Left ventricle myocardium superior (tissue), 1 donor: ENCODE results near the gene CDK3. TPM values are rescaled to one million over a fixed set of nuclear protein-coding genes. Genes with fewer than 3 reads are reported as not detected.

Experiments
- ATAC-seq: fragments of 200-7000 bp; cut with Tn5 transposase; one replicate; pipeline ENCODE4 v1.9.1; 2020; ENCODE audit warnings: mild to moderate bottlenecking, moderate library complexity
- DNase-seq: peaks from one replicate; pipeline ENCODE4 v3.0.0-alpha.2; 2020
- intact Hi-C: fragments of 100-400 bp; cut with micrococcal nuclease; formaldehyde crosslinking; loops from one replicate; pipeline ENCODE4 v1.11.0; 2022
- total RNA-seq: library from RNA; stranded (reverse); fragmentation: NEBNext Ultra II Directional; extraction: Animal tissue kit (Norgen Biotek cat#: 25700); gene quantifications from one replicate; pipeline ENCODE4 v1.2.1, GENCODE V29; 2021
- donor health status: DM: no; HTN: yes; CAD: no; lungs with severe emphysema.

CDK3 gene
- total RNA-seq, 1 donor from 2014 or later = 2.6 TPM

DNA sequence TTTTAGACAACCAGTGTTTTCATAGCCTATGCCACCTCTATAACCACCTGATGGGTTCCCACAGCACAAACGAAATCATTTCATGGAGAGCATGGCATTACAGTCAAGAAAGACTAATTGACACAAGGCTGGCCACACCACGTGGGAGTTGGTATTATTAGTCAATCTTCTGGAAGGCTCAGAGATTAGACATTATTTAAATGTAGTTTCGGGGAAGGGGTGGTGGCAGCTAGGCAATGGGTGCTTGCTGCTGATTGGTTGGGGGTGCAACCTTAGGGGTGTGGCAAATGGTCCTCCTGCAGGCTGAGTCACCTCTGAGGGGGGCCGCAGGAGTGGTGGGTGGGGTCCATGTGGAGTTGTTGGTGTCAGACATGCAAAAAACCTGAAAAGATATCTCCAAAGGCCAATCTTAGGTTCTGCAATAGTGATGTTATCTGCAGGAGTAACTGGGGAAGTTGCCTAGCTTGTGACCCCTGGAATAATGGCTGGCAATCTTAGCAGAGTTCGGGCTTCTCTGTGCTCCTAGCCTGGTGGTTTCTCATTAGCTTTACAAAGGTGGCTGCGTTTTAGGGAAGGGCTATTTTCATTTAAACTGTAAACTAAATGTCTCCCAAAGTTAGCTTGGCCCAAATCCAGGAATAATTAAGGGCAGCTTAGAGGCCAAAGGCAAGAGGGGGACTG lies 17.0 kb upstream of the CDK3 start:
- intact Hi-C loops = no loop called here
- DNase-seq = no peak
- no peak for ATAC-seq

GRCh38 chr17:75985986-75986385 lies 14.7 kb upstream of the CDK3 start:
- intact Hi-C loops = no loop called here
- DNase-seq (no peak), ATAC-seq (no peak)

- DNase-seq (no peak), ATAC-seq (no peak)
- intact Hi-C loops = no loop called here
Observed at GRCh38 chr17:75987041-75987440, 13.6 kb upstream of the CDK3 start.

DNA sequence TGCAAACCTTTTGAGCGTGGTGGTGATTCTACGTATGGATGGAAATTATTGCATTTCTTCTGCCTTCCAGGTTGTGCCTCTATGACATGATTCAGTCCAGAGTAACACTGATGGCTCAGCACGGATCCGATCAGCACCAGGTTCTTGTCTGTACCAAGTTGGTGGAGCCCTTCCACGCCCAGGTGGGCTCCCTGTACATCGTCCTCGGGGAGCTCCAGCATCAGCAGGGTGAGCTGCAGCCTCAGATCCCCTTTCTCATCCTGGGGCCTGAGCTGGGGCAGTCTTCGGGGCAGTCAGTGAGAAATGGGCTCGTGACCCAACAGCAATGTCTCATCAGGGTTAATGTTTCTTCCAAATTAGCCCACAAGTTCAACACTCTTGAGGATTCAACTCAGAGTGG lies 9.3 kb upstream of the CDK3 start:
- DNase-seq (no peak), ATAC-seq (no peak)
- intact Hi-C loops = no loop called here

DNA sequence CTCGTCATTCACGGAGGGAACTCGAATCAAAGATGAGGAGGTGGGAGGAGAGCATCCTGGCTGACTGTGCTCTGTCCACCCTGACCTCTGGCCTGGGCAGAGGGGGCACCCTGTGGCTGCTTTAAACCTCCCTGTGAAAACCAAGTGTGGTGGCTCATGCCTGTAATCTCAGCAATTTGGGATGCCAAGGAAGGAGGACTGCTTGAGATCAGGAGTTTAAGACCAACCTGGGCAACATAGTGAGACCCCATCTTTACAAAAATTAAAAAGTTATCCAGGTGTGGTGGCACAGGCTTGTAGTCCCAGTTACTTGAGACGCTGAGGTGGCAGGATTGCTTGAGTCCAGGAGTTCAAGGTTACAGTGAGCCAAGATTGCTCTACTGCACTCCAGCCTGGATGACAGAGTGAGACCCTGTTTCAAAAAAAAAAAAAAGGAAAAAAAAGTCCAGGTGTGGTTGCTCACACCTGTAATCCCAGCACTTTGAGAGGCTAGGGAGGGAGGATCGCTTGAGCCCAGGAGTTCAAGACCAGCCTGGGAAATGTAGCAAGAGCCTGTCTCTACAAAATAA lies 5.8 kb upstream of the CDK3 start:
- ATAC-seq (no peak), DNase-seq (no peak)
- intact Hi-C loops = no loop called here

GRCh38 chr17:75995385-75995925 lies 5.2 kb upstream of the CDK3 start:
- DNase-seq (no peak), ATAC-seq (no peak)
- intact Hi-C loops = no loop called here

DNA sequence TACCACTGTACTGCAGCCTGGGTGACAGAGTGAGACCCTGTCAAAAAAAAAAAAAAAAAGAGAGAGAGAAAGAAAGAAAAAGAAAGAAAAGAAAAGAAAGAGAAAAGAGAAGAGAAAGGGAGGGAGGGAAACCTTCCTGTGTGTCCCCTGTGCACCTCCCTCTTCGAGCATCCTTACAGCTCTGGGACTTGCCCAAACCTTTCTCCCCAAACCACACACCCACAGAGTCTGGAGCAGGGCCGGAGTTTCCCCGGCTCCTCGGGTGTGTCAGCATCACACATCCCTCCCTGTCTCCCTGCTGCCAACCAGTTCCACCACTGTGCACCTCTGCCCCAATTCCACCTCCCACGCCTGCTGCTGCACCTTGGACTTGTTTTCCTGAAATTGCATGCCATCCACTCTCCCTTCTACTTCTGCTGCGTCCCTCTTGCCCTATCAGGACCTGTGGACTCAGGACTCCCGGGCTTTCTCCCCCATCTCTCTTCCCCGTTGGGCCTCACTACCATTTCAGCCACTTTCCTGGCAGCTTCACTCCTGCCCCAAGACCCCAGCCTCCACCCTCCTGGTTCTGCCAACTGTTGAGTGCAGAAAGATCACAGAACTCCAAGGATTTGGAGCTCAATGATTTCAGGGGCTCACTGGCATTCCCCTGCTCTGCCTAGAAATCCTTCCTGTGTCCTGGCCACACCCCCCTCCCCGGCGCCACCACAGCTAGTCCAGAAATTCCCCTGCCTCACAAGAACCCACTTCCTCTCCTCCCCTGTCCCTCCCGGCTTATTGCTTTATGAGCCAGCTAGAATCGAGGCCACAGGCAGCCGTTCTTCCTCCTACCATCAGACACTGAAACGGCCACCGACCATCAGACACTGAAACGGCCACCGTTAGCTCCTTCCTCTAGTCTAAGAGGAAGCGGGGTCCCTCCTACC lies 3.7 kb upstream of the CDK3 start:
- intact Hi-C loops = no loop called here
- peak; percentile 53 for ATAC-seq
- DNase-seq = no peak

DNA sequence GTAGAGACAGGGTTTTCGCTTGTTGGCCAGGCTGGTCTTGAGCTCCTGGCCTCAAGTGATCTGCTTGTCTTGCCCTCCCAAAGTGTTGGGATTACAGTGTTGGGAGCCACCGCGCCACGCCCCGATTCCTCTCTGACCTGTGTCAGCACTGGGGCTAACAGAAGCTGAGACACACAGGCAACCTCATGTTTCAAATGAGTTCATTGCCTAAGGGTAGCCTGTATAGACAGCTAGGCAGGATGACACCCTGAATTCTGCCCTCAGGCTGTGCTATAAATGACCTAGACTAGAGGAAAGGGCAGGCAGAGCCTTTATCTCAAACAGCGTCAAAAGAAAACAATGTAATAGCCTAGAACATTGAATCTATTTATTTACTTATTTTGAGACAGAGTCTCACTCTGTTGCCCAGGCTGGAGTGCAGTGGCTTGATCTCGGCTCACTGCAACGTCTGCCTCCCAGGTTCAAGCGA lies 2.3 kb upstream of the CDK3 start:
- ATAC-seq (no peak), DNase-seq (no peak)
- intact Hi-C loops = no loop called here

DNA sequence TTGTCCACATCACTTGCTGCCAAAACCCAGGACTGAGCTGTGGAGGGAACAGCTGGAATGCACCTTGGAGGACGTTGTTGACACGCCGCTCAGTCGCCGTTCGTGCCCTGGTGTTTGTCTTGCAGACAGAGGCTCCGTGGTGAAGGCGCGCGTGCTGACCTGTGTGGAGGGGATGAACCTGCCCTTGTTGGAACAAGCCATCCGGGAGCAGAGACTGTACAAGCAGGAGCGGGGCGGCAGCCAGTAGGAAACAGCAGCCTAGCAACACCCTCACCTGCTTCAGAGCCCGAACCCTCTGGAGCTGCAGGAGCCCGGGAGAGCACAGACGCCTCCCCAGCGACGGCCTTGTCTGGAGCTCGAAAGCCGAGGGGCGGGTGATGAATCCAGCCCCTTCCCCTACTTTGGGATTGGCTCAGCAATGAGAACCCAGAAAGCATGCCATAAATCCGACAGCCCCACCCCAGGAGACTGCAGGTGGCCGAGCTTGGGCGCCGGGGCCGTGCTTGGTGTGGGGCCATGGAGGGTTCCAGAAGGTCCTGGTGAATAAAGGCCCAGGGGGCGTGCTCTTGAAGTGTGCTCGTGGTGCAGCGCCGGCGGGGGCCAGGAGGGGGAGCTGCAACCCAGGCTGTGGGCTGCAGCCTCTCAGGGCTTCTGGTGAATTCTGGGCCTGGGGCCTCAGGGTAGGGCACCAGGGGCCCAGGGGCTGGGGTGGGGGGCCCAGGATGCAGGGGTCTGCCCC lies 470 bp upstream of the CDK3 start:
- intact Hi-C loops = loop anchor here (10.0 kb wide), 1 partner anchor 95 kb away; the partner anchor contains the start of gene MRPL38
- peak; percentile 18 for ATAC-seq
- DNase-seq = peak; percentile 55

DNA sequence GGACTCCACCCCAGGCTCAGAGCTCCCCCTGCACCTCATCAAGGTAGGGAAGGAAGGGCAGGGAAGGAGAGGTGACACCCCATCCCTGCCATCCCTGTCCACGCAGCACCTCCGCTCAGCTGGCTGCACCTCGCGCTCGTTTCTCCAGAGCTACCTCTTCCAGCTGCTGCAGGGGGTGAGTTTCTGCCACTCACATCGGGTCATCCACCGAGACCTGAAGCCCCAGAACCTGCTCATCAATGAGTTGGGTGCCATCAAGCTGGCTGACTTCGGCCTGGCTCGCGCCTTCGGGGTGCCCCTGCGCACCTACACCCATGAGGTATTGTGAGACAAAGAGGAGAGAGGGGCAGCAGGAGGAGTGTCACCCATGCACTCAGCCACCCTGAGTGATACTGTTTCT lies 1.4 kb downstream of the CDK3 start:
- no peak for DNase-seq
- intact Hi-C loops = loop anchor here (10.0 kb wide), 1 partner anchor 97 kb away; the partner anchor contains the start of gene MRPL38
- no peak for ATAC-seq

DNA sequence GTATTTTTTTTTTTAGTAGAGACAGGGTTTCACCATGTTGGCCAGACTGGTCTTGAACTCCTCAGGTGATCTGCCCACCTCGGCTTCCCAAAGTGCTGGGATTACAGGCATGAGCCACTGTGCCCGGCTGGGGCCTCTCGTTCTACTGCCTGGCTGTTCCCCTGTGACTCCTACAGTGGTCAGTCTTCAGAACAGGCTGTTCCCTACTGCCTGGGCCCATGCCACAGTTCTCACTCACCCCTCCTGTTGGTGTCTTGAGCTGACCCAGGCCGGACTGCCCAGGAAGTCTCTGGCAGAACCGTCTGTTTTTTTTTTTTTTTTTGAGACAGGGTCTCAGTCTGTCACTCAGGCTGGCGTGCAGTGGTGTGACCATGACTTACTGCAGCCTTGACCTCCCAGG lies 3.3 kb downstream of the CDK3 start:
- intact Hi-C loops = loop anchor here (10.0 kb wide), 1 partner anchor 99 kb away; the partner anchor contains the start of gene MRPL38
- ATAC-seq = peak; percentile 8
- DNase-seq = no peak

DNA sequence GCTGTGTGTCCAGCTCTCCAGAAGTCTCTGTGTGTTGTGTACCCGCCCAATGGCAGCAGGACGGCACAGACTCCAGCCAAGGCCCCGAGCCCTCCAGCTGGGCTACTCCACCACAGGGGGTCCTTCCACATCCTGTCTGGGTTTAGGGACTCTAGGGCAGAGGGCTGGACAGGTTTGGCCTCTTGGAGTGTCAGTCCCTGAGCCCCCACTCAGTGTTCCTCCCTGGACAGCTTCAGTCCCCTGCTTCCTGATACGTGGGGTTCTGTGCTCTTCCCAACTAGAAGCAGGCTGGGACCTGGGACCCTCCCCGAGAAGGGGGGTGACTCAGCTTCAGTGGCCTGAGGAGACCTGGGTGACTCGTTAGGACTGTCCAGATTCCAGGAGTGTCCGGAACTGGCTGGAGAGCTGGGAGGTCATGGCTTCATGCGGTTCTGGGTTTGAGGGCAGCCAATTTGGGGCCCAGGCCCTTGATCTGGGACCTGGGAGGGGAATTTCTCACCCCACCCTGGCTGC lies 4.2 kb downstream of the CDK3 start:
- intact Hi-C loops = loop anchor here (10.0 kb wide), 1 partner anchor 100 kb away; the partner anchor contains the start of gene MRPL38
- DNase-seq (no peak), ATAC-seq (peak; percentile 15)

DNA sequence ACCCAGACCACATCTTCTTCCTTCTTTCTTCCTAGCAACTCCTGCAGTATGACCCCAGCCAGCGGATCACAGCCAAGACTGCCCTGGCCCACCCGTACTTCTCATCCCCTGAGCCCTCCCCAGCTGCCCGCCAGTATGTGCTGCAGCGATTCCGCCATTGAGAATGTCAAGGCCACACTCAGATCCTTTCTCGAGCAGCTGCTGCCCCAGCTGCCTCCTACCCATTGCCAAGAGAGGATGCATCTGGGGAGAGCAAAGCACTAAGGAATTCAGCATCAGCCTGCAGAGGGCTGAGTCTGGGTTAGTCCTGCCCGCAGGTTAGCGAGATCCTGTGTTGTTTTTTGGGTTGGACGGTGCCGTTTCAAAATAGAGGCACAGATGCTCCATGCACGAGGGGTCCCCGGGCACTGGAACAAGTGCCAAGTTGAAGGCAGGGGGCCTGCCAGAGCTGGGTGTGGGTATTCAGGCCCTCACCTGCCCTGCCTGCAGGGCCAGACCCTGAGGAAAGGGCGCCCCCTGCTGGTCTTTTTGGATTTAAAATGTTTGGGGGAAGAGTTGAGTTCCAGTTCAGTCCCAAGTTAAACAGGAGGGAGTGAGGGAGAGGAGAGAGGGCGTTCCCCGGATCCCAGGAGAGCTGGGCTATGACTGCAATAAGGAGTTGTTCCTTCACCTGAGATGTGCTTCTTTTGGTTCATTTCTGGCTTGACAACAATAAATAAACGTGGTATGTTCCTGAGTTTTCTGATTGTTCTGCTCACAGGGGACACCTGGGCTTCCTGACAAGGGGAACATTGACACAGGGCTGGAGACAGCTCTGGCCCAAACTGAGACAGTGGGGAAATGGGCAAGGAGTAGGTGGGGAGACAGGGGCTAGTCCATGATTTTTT lies 4.9 kb downstream of the CDK3 start:
- peak; percentile 78 for ATAC-seq
- DNase-seq = peak; percentile 64
- intact Hi-C loops = loop anchor here (10.0 kb wide), 1 partner anchor 101 kb away; the partner anchor contains the start of gene MRPL38

DNA sequence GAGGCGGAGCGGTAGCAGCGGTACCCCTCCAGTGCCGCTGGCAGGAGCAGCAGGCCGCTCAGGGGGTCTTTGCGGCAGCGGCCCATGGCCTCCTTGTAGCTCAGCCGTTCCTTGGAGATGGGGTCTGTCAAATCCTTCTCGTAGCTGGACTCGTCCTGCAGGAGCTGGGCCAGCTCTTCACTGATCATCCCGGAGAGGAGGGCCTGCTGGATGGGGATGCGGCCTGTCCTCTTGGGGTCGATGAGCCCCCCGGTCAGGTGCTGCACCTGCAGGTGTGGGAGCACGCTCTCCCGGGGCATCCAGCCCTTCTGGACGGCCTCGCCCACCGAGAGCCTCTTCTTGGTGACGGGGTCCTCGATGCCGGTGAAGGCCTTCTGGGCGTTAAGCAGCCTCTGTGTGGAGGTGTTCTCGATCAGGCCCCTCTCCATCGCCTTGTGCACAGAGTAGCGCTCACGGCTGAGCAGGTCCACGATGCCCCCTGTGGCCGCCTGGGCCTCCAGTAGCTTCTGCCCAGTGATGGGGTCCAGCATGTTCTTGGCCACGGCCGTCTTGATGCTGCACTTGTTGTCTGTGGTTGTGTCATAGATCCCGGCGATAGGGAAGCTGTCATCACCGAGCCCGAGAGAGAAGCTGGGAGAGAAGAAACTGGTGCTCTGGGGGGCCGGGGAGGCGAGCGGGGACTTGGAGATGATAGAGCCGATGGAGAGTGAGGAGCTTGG lies 6.6 kb downstream of the CDK3 start:
- DNase-seq = no peak
- intact Hi-C loops = loop anchor here (10.0 kb wide), 1 partner anchor 102 kb away; the partner anchor contains the start of gene MRPL38
- ATAC-seq = no peak

DNA sequence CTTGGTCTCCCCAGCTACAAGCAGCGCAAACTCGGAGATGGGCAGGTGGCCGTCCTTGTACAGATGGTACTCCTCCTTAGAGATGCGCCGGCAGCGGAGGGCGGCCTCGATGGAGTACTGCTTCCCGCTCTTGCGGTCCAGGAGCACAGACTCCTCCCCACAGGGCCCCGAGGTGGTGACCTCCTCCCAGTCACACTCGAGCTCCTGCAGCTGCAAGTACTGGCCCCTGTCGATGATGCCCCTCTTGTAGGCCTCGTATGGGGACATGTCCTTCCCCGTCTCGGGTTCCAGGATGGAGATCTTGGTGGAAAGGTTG lies 7.2 kb downstream of the CDK3 start:
- no peak for DNase-seq
- intact Hi-C loops = loop anchor here (10.0 kb wide), 1 partner anchor 103 kb away; the partner anchor contains the start of gene MRPL38
- no peak for ATAC-seq

GRCh38 chr17:76008208-76008607 lies 7.6 kb downstream of the CDK3 start:
- DNase-seq = no peak
- intact Hi-C loops = loop anchor here (10.0 kb wide), 1 partner anchor 103 kb away; the partner anchor contains the start of gene MRPL38
- no peak for ATAC-seq
